HG02943 (cell line): ENCODE data around the gene SLC39A9.

ENCODE experiments used
- ATAC-seq: cut with Tn5 transposase; IDR thresholded peaks from one replicate; pipeline ENCODE4 v1.9.1; 2021; ENCODE audit warnings: mild to moderate bottlenecking, low read depth, moderate library complexity; ENCODE audit not compliant: unreplicated experiment

SLC39A9 gene

DNA sequence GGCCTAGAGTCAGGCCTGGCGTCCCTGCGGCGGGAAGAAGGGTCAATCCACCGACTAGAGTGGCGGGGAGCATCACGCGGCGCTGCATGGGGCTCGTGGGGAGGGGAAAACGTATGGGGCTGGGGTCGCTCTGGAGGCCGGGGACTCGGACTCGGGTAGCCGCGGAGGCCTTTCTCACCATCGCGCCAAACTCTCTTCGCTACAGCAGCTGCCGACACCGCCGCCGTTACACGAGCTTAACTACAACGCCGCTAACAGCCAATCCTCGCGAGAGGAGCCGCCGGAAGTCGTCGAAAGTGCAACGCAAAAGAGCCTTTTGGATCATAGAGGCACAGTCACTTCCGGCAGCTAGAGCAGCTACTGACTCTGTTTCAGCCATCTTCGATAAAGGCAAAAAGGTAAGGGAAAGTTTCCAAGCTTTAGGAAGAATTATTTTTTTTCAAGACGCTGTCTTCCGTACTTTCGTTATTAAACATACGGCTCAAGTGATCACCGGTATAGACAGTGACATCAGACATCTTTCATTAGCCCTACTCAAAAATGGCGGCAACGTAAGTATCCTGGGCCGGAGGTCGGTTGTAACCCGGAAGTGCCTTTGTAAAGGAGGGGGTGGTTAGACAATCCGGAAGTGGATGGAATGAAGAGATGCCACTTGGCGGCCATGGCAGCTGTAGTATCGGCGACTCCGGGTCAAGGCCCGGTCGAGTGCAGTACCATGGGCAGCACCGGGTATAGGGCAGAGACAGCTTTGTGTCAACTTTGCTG is at the start of gene SLC39A9, which contains the start of gene ERH:
TSS of gene SLC39A9 (plus strand) at position 640 of the 765 bp plus-strand sequence. CDS start 678 bp downstream, outside the sequence.
TSS of gene ERH (minus strand) at position 247 of the 765 bp plus-strand sequence. CDS start at position 181, 66 bp downstream.
- ATAC-seq, result peak; percentile 81

GRCh38 chr14:69349091-69349777 is 49.3 kb upstream of the SLC39A9 start:
- ATAC-seq, result no peak

GRCh38 chr14:69350892-69351291 is 47.6 kb upstream of the SLC39A9 start:
- no peak for ATAC-seq

DNA sequence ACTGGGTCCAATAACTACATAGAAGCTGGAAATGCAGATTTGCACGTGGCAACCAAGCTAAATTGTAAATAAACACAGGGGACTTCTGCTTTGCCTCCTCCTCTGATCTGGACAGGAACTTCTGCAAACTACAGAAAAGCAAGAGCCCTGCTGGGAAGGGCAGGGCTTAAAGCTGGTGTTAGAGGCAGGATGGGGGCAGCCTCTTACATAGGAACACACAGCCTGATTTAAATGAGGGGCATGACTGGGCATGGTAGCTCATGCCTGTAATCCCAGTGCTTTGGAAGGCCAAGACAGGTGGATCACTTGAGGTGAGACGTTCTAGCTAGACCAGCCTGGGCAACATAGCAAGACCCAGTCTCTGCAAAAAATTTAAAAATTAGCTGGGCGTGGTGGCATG is 47.1 kb upstream of the SLC39A9 start:
- no peak for ATAC-seq

- no peak for ATAC-seq
Observed at GRCh38 chr14:69351911-69352310, 46.6 kb upstream of the SLC39A9 start.

- no peak for ATAC-seq
Observed at GRCh38 chr14:69353168-69353567, 45.3 kb upstream of the SLC39A9 start.

- ATAC-seq, result peak; percentile 88
Observed at GRCh38 chr14:69354383-69355153, 43.9 kb upstream of the SLC39A9 start.

DNA sequence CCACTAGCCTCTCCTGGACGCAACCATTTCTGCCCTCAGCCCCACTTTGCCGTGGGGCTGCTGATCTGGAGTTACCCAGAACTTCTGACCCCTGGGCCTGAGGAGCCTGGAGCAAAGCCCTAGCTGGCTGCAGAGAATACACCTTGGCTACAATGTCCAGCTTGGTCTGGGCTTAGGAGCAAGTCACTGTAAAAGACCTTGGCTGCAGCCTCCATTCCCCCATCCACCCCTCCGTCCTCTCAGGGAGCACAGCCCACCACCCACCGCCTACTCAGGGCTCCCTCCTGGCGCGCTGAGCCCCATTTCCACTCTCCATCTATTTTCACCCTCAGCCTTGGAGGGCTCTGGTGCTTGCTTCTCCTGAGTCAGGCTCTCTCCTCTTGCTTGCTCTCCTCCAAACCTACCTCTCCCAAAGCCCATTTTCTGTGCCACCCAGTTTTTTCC is 43.3 kb upstream of the SLC39A9 start:
- no peak for ATAC-seq

GRCh38 chr14:69355607-69356281 is 42.7 kb upstream of the SLC39A9 start:
- no peak for ATAC-seq

GRCh38 chr14:69356903-69357543 is 41.5 kb upstream of the SLC39A9 start:
- ATAC-seq, result no peak

DNA sequence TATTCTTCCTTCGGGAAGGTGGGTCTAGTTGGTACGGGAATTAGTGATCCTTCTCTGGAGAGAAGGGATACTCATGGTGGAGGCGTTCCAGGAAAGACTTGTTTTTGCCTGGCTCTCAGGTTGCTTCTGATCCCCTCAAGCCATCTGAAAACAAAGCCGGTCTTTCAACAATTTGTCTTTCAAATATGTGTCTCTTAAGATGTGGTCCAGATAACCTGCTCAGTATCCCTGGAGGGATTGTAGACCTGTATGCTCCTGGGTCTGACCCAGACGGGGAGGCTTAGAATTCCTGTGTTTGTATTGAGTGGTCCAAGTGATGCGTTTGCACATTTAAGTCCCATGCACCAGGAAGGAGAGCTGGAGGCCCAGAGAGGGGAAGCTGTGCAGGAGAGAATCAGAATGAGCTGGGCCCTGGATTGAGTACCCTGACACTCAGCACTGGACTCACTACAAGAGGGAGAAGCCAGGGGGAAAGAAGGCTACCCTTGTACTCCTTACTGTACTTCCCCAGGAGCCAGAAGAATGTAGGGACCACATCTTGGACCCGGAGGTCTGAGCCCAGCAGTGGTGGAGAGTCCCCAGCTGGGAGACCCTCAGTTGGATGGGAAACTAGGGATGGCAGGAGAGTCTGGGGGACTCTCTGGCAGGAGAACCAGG is 40.8 kb upstream of the SLC39A9 start:
- no peak for ATAC-seq

DNA sequence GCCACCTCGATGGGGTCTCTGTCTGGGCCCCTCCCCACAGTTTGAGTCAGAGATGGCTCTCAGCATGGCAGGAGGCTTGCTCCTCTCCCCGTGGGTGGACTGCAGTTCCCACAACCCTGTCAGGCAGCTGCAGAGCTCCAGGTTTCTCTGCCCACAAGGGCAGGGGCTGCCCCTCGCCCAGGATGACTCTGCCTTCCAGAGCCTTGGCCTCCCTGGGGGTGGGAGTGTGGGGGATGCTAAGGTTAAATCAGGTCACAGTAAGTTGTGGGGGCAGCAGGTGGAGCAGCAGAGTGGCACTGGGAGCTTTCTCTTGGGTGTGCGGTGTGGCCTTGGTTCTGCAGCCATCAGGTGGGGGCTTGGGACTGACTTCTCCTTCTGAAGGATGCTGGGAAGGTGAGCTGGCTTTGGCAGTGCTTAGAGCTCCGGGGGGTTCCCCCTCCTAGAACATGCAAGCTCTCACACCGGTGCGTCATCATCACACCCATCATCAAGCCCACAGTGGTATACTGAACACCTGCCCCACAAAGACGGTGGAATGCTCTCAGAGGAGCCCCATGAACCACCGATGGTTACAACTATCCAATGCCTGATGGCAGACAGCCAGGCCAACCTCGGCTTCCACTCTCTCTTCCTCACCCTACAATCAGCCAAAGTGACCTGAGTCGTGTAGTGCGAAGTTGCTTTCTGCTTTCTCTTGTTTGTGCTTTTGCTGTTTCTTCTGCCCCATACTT is 40.1 kb upstream of the SLC39A9 start:
- no peak for ATAC-seq

DNA sequence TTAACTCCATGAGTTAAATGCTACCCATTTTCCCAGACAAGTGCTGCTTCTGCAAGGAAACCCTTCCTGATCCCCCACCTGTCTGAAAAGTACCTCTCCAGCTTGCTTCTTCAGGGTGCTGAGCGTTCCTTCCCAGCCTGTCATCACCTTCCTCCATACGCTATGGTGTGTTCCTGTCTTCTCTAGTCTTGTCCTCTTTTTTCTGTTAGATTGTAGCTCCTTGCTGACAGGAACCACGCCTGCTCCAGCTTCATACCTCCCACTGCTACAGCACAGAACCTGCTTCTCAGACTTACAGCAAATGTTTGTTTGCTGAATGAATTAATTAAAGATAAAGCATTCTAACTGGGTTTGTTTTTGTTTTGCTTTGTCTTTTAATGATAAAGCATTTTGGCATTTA is 39.5 kb upstream of the SLC39A9 start:
- no peak for ATAC-seq

DNA sequence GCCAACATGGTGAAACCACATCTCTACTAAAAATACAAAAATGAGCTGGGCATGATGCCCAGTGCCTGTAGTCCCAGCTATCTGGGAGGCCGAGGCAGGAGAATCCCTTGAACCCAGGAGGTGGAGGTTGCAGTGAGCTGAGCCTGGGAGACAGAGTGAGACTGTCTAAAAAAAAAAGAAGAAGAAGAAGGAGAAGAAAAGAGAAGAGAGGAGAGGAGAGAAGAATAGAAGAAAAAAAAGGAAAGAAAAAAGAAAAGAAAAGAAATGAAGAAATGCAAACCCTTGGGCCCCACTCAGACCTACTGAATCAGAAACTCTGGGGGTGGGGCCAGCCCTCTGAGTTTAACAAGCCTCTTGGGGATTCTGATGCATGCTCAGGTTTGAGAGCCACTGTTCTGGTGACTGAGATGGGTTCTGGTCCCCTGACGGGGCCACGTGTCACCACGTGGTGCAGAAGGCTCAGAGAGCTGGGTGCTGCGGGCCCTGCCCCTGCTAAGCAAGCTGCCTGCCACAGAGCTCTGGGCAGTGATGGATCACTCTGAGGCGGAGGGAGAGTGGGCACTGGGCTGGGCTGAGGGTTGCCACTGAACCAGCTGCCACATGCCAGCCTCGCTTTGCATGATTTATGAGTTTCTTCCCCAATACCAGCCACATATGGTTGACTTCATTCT is 37.9 kb upstream of the SLC39A9 start:
- ATAC-seq, result no peak

- ATAC-seq, result no peak
Observed at GRCh38 chr14:69363055-69363454, 35.4 kb upstream of the SLC39A9 start.

- no peak for ATAC-seq
Observed at GRCh38 chr14:69363964-69364363, 34.5 kb upstream of the SLC39A9 start.

- no peak for ATAC-seq
Observed at GRCh38 chr14:69364378-69364777, 34.1 kb upstream of the SLC39A9 start.

DNA sequence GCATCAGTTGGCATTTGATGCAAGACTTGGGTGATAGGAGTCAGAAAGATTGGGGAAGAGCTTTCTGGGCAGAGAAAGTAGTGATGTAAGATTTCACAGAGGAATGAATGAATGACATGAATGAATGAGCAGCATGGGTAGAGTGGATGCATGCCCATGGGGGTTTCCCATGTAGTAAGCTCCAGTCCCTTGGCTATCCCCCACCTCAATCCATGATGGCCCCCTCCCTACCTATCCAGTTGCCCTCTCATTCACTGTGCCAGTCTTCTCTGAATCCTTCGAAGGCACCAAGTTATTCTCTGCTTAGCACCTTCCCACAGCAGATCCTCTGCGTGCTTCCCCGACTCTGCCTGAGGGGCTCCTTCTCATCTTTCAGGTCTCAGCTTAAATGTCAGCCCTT is 32.4 kb upstream of the SLC39A9 start:
- no peak for ATAC-seq
